GM10248 (cell line): Measurements from ENCODE around the gene VAV2.

Experiments
- CTCF ChIA-PET: fragments of 300-600 bp; sonication (Branson Sonifier 250); formaldehyde crosslinking; extraction: SDS; loops from one replicate; lab custom pipeline; 2021; ENCODE audit warnings: antibody characterized with exemption; lab: Yijun Ruan, JAX
- POLR2A ChIA-PET: fragments of 350-650 bp; sonication (Branson Sonifier 250); formaldehyde crosslinking; extraction: SDS; loops from one replicate; lab custom pipeline; 2020; ENCODE audit warnings: antibody characterized with exemption; lab: Yijun Ruan, JAX
- DNase-seq: peaks from one replicate; pipeline ENCODE4 v3.0.0; 2012; ENCODE audit errors: extremely low spot score
- TF ChIP-seq, protein P1 (sequence below): IDR thresholded peaks from 2 replicates; pipeline ENCODE4 v1.5.1; 2012; ENCODE audit warnings: mild to moderate bottlenecking, low read depth; ENCODE audit errors: extremely low read depth, missing control alignments, control extremely low read depth

The VAV2 gene

DNA sequence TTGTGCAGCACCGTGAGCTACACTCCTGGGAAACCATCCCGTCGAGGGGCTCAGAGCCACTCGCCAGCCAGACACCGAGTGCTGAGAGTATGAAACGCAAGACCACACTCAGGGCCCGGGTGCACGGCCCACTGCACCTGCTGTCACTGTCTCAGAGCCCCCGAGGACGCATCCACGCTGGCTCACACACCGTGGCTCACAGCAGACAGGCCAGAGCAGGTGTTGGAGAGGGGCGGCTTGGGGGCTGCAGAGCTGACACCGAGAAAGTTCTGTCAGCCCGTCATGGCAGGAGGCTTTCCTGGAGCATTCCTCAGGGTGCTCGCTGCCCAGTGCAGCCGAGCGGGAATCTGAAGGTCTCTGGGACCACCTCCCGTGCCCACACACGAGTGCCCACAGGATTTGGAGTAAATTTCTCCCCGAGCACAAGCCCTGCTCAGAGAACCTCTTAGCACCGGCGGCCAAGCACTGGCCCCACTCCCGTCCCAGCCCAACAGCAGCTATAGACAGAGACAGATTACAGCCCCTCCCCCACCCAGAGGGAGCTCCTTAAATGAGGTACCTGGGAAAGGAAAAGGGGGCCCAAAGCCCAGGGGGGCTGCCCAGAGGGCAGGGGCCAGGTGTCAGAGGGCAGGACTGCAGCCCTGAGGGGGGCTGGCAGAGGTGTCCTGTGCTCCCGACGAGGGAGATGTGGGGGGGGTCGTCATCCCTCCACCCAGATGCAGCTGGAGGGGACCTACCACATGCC is 197.9 kb downstream of the VAV2 start:
- ChIA-PET CTCF (interaction anchor here (0.6 to 7.1 kb wide), 10 partner anchors 9 to 304 kb away, joined by 3 to 84 read pairs (median 4); no protein-coding TSS in a partner anchor), POLR2A (no interaction called here)
- TF ChIP-seq, protein P1, sequence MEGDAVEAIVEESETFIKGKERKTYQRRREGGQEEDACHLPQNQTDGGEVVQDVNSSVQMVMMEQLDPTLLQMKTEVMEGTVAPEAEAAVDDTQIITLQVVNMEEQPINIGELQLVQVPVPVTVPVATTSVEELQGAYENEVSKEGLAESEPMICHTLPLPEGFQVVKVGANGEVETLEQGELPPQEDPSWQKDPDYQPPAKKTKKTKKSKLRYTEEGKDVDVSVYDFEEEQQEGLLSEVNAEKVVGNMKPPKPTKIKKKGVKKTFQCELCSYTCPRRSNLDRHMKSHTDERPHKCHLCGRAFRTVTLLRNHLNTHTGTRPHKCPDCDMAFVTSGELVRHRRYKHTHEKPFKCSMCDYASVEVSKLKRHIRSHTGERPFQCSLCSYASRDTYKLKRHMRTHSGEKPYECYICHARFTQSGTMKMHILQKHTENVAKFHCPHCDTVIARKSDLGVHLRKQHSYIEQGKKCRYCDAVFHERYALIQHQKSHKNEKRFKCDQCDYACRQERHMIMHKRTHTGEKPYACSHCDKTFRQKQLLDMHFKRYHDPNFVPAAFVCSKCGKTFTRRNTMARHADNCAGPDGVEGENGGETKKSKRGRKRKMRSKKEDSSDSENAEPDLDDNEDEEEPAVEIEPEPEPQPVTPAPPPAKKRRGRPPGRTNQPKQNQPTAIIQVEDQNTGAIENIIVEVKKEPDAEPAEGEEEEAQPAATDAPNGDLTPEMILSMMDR: no peak
- DNase-seq: no peak

GRCh38 chr9:133793471-133793870 is 198.7 kb downstream of the VAV2 start:
- DNase-seq: no peak
- POLR2A ChIA-PET: no interaction called here
- TF ChIP-seq, protein P1: no peak
- CTCF ChIA-PET: interaction anchor here (0.6 to 7.1 kb wide), 10 partner anchors 9 to 305 kb away, joined by 3 to 84 read pairs (median 4); no protein-coding TSS in a partner anchor

DNA sequence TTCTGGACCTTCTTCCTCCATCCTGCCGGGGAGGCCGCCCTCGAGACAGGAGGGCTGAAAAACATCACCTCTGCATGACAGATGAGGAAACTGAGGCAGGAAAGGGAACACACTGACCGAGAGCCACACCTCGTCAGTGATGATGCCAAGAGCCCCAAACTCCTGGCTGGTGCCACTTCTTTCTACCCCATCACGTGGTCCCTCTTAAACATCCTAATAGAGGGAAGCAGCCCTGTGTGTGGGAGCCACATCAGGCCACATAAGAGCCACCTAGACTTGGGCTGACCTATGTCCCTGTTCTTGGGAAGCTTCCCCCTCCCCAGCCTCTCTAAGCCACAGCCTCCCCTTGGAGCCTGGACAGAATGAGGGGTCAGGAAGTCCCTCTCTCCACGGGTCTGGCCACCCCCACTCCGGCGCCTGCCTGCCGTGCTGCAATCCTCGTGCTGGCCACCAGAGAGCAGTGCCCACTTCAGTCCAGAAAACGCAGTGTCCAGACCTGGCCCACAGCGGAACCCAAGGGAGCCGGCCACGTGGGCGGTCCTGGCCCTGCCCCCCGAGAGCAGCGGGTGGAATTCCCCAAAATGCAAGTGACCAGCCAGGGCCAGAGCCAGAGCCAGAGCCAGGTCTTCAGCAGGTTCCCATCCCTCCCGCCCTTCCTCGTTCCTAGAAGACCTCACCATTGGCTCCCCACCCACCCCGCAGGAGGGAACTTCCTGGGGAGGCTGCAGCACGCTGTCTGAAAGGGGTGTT is 199.2 kb downstream of the VAV2 start:
- ChIA-PET POLR2A (no interaction called here), CTCF (interaction anchor here (0.6 to 7.1 kb wide), 15 partner anchors 10 to 305 kb away, joined by 3 to 84 read pairs (median 4); no protein-coding TSS in a partner anchor)
- peak; percentile 89 for DNase-seq
- TF ChIP-seq, protein P1: peak; percentile 92

- TF ChIP-seq, protein P1: no peak
- no peak for DNase-seq
- ChIA-PET CTCF (interaction anchor here (0.6 to 7.1 kb wide), 9 partner anchors 10 to 202 kb away, joined by 3 to 84 read pairs (median 4); no protein-coding TSS in a partner anchor), POLR2A (no interaction called here)
Measured at GRCh38 chr9:133791735-133792649, 200.1 kb downstream of the VAV2 start.

- ChIA-PET POLR2A (no interaction called here), CTCF (interaction anchor here (11.3 kb wide), 1 partner anchor 203 kb away, joined by 186 read pairs; no protein-coding TSS in a partner anchor)
- no peak for DNase-seq
- TF ChIP-seq, protein P1: no peak
Measured at GRCh38 chr9:133791069-133791468, 201.1 kb downstream of the VAV2 start.
